ENCODE data around the gene MYLK2.

The MYLK2 gene

DNA sequence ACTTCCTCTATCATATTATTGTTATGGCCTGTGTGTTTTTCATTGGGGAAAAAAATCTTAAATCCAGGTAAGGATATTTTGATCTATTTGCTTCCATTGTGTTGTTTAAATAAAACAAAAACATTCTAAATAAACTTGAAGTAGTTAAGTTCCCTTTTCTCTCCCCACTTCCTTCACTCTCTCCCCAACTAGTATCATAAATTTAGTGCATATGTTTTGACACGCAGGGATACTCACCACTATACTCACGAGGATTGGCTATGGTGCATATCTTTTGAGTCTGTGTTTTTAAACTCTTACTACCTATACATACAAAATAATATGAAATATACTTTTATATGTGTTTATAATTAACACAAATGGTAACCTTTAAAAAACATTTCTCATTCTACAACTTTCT lies 56.5 kb downstream of the MYLK2 start:
- DNase-seq (ENCODE audit: low read depth) = no peak

DNA sequence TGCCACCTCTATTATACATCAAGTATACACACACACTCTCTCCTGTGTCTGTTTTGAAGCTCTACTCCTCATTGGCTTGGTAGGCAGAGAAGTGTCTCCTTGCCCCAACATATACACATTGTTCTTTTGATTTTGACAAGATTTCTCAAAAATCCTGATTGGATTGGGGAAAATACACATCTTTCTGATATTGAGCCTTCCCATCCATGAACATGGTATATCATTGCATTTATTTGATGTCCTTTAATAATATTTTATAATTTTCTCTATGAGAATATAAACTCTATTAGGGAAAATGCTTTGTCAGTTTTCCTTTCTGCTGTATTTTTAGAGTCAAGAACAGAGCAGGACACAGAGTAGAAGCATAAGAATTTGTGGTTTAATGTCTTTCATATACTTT lies 58.5 kb downstream of the MYLK2 start:
- no peak for DNase-seq (ENCODE audit: low read depth)

DNA sequence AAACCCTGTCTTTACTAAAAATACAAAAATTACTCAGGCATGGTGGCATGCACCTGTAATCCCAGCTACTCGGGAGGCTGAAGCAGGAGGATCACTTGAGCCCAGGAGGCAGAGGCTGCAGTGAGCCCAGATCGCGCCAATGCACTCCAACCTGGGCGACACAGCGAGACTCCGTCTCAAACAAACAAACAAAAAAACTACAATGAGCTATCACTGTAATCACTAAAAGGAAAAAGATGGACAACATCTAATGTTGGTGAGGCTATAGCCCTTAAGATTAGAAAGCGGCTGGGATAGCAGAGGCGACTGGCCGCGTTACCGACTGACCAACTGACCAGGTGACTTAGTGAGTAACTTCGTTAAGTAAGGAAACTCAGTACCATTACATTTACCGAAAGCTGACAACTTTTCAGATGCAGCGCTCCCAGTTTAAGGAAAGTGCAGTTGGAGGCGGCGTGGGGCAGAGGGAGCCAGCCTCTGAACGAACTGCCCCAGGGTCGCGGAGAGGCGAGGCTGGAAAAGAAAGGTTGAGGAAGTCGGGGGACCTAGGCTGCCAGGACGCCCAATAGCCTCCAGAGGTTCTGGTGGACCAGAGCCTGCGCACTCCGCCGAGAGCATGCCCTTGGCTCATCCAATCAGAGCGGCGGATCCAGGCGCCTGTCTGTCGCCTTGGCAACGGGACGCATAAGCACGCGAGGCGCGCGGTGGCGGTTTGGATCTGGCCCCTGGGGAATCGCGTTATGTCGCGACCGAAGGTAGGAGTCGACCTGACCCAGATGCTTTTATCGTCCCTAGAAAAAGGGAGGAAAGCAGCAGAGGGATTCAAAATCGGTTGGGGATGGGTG lies 60.2 kb downstream of the MYLK2 start:
- DNase-seq (ENCODE audit: low read depth) = peak; percentile 78

DNA sequence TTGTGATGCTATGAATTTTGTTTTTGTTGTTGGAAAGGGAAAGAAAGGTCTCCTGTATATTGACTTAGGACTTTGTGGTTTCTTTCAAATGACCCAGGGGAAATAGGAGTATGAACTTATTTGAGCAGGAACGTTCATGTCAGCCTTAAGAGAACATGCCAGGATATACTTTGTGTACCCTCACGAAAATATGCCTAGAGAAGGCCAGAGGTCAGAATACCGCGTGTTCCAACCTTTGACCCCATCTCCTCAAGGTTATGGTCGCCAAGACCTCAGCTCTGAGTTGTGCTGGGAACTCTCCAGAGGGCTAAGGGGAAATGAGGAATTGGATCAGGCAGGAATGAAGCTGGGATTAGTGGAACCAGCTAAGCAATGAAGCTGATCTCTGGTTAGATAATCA lies 62.8 kb downstream of the MYLK2 start:
- DNase-seq (ENCODE audit: low read depth) = no peak

DNA sequence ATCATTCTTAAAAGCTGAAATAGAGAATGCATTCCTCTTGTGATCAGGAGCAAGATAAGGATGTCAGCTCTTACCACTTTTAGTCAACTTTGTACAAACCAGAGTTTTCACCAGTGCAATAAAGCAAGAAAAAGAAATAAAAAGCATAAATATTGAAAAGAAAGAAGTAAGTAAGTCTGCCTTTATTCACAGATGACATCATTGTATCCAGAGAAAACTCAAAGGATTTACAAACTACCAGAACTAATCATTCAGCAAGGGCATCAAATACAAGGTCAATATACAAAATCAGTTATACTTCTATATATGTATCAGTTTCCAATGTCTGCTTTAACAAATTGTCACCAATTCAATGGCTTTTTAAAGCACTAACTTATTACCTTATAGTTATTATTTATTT lies 64.7 kb downstream of the MYLK2 start:
- DNase-seq (ENCODE audit: low read depth) = no peak
